Endothelial cell (in vitro differentiated cells): Measurements from ENCODE around the gene CDK5RAP3. TPM values are rescaled to one million over a fixed set of nuclear protein-coding genes. Genes with fewer than 3 reads are reported as not detected.

Experiments used
- DNase-seq: peaks from one replicate; pipeline ENCODE4 v3.0.0; 2021; ENCODE audit warnings: low spot score
- H3K27ac Mint-ChIP-seq: one replicate; pipeline ENCODE4 v1.8.0; 2021; ENCODE audit warnings: mixed read lengths, inconsistent platforms; ENCODE audit not compliant: unreplicated experiment
- H3K27me3 Mint-ChIP-seq: one replicate; pipeline ENCODE4 v1.8.0; 2021; ENCODE audit warnings: mild to moderate bottlenecking, moderate library complexity, mixed read lengths, inconsistent platforms; ENCODE audit not compliant: unreplicated experiment
- H3K36me3 Mint-ChIP-seq: one replicate; pipeline ENCODE4 v1.8.0; 2021; ENCODE audit warnings: mild to moderate bottlenecking, low read depth, mixed read lengths, inconsistent platforms; ENCODE audit not compliant: unreplicated experiment
- H3K4me1 Mint-ChIP-seq: one replicate; pipeline ENCODE4 v1.8.0; 2021; ENCODE audit warnings: mild to moderate bottlenecking, mixed read lengths, inconsistent platforms; ENCODE audit not compliant: unreplicated experiment
- H3K4me3 Mint-ChIP-seq: one replicate; pipeline ENCODE4 v1.8.0; 2021; ENCODE audit warnings: mild to moderate bottlenecking, mixed read lengths, inconsistent platforms; ENCODE audit not compliant: unreplicated experiment
- H3K9me3 Mint-ChIP-seq: one replicate; pipeline ENCODE4 v1.8.0; 2021; ENCODE audit warnings: mixed read lengths, inconsistent platforms; ENCODE audit not compliant: unreplicated experiment
- total RNA-seq: library from RNA; stranded (reverse); fragmentation: NEBNext Ultra II Directional; extraction: Animal tissue kit (Norgen Biotek cat#: 25700); gene quantifications from one replicate; pipeline ENCODE4 v1.2.1, GENCODE V29; 2021; ENCODE audit not compliant: unreplicated experiment
- TF ChIP-seq, protein P1 (sequence below): fragments of 200-600 bp; sonication (generic); IDR thresholded peaks from one replicate; pipeline ENCODE4 v1.5.0; 2021; ENCODE audit warnings: antibody characterized with exemption; ENCODE audit not compliant: unreplicated experiment

Gene CDK5RAP3
- total RNA-seq, 1 donor from 2014 or later: 156 TPM

DNA sequence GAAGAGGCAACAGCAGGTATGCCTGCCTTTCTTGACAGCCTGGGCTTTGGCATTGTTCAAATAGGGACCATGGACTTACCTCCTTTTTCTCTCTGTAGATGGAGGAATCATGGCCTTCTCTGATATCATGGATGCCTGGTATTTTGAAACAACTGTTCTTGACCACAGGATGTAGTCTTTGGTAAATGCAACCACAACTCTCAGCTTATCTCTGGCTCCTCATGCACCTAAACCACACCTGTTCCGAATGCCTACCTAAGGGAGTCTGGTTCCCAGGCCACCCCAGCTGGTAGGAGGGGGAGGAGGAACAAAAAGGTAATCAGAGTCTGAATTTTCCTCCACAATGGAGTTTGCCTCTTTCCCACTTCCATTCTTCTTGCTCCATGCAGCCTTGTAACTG lies 18.8 kb downstream of the CDK5RAP3 start:
- H3K4me1 Mint-ChIP-seq: peaks cover 11% of the 10 kb centered on the region
- no peak overlapping the region for H3K4me3 Mint-ChIP-seq
- H3K36me3 Mint-ChIP-seq: no peaks in the 10 kb centered on the region
- peak overlapping the region; percentile 31 for H3K27ac Mint-ChIP-seq
- TF ChIP-seq, protein P1, sequence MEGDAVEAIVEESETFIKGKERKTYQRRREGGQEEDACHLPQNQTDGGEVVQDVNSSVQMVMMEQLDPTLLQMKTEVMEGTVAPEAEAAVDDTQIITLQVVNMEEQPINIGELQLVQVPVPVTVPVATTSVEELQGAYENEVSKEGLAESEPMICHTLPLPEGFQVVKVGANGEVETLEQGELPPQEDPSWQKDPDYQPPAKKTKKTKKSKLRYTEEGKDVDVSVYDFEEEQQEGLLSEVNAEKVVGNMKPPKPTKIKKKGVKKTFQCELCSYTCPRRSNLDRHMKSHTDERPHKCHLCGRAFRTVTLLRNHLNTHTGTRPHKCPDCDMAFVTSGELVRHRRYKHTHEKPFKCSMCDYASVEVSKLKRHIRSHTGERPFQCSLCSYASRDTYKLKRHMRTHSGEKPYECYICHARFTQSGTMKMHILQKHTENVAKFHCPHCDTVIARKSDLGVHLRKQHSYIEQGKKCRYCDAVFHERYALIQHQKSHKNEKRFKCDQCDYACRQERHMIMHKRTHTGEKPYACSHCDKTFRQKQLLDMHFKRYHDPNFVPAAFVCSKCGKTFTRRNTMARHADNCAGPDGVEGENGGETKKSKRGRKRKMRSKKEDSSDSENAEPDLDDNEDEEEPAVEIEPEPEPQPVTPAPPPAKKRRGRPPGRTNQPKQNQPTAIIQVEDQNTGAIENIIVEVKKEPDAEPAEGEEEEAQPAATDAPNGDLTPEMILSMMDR: no peak
- peaks cover 3% of the 10 kb centered on the region for H3K27me3 Mint-ChIP-seq
- DNase-seq: no peak
- no peaks in the 10 kb centered on the region for H3K9me3 Mint-ChIP-seq

DNA sequence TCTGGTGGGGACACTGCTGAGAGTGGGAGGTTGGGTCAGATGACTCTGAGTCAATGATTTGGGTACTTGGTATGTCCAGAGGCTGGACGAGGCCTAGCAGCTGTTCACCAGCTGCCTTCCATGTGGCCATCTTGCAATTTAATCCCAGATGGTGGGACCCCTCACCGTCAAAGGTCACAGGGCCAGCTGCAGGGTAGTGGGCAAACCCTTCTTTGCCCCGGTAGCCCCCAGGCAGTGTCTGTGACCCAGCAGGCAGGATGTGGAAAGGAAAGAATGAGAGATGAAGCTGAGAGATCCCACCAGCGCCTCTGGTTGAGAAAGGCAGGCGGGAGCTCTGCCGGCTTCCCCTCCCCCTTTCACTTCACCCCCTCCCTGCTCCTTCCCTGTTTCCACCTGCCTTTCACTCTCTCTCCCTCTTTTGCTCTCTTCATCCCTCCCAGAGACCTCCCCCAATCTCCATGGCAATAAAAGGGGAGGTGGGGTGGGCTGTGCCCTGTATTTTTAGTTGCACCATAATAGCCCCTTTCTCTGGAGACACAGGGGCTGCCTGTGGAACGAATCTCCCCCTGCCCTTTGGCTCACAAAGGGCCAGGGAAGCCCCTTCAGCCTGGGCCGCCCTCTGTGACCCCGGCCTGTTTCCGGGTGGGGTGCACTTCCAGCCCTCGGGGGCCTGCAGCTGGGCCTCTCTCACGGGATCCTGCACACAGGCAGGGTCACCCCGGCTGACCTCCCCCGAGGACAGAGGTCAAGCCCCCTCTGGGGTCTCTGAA lies 20.2 kb downstream of the CDK5RAP3 start:
- H3K4me3 Mint-ChIP-seq: no peak overlapping the region
- no peak for DNase-seq
- no peaks in the 10 kb centered on the region for H3K9me3 Mint-ChIP-seq
- TF ChIP-seq, protein P1: no peak
- peaks cover 2% of the 10 kb centered on the region for H3K27me3 Mint-ChIP-seq
- H3K36me3 Mint-ChIP-seq: no peaks in the 10 kb centered on the region
- no peak overlapping the region for H3K27ac Mint-ChIP-seq
- peaks cover 11% of the 10 kb centered on the region for H3K4me1 Mint-ChIP-seq

DNA sequence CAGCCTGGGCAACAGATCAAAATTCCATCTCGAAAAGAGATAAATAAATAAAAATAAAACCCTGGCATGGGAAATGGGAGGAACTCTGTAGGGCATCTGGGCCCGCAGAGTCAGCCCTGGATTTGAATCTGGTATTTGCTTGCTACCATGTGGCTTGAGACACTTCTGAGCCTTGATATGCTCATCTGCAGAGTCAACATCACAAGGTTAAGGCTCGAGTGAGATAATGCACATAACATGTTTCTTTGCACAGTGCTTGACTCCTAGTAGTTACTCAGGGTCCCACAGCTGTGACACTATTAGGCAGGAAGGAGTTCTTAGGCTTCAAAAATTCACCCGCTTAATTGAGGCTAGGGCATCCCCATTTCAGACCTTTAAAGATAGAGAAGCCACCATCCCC lies 21.3 kb downstream of the CDK5RAP3 start:
- Mint-ChIP-seq H3K27me3 (peaks cover 2% of the 10 kb centered on the region), H3K4me3 (no peak overlapping the region), H3K4me1 (peaks cover 11% of the 10 kb centered on the region), H3K36me3 (no peaks in the 10 kb centered on the region), H3K9me3 (no peaks in the 10 kb centered on the region), H3K27ac (no peak overlapping the region)
- TF ChIP-seq, protein P1: no peak
- no peak for DNase-seq

DNA sequence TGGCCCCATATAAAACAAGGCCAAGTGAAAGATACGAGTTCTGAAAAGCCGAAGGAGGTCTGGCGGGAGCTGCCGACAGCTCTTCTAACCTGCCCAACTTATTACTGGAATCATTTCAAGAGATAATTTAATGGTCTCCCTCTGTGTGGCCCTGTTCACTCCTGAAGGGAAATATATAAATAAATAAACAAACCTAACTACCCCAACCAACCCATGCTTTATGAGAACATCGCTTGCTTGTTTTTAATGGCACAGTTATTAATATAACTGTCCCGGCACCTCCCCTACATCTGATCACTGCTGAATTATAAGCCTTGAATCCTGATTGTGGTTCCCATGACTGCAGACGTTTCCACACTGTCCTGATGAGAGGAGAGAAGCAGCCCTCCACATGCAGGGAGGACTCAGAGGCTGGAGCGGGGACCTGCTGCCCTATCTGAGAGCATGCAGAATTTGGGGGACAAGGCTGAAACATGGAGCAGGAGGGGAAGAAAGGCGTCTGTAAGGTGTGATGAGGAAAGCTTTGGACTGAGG lies 22.2 kb downstream of the CDK5RAP3 start:
- no peak overlapping the region for H3K27ac Mint-ChIP-seq
- no peaks in the 10 kb centered on the region for H3K27me3 Mint-ChIP-seq
- peaks cover 11% of the 10 kb centered on the region for H3K4me1 Mint-ChIP-seq
- no peaks in the 10 kb centered on the region for H3K9me3 Mint-ChIP-seq
- no peak overlapping the region for H3K4me3 Mint-ChIP-seq
- no peak for DNase-seq
- TF ChIP-seq, protein P1: no peak
- no peaks in the 10 kb centered on the region for H3K36me3 Mint-ChIP-seq

GRCh38 chr17:47993964-47994363 lies 23.1 kb downstream of the CDK5RAP3 start:
- peaks cover 10% of the 10 kb centered on the region for H3K4me1 Mint-ChIP-seq
- no peak overlapping the region for H3K27ac Mint-ChIP-seq
- no peak for DNase-seq
- TF ChIP-seq, protein P1: no peak
- H3K4me3 Mint-ChIP-seq: no peak overlapping the region
- H3K27me3 Mint-ChIP-seq: no peaks in the 10 kb centered on the region
- no peaks in the 10 kb centered on the region for H3K36me3 Mint-ChIP-seq
- H3K9me3 Mint-ChIP-seq: no peaks in the 10 kb centered on the region
